Breast epithelium (tissue), 4 donors: ENCODE data around the gene IQGAP3. TPM values are rescaled to one million over a fixed set of nuclear protein-coding genes. Genes with fewer than 3 reads are reported as not detected.

Source experiments
- DNase-seq, 2 donors: peaks; one replicate each; pipeline ENCODE4 v3.0.0-alpha.2; 2019; ENCODE audit warnings: low spot score in 2 of 2
- H3K27ac ChIP-seq, 2 donors: fragments of 200-600 bp; sonication (generic) in 1 of 2; one replicate each; pipeline ENCODE4 v1.5.1; 2016 to 2019; ENCODE audit warnings: mild to moderate bottlenecking in 1 of 2
- H3K27me3 ChIP-seq, 2 donors: fragments of 200-600 bp; sonication (generic) in 1 of 2; one replicate each; pipeline versions ENCODE4 v1.5.1 to v1.6.0; 2017 to 2019; ENCODE audit warnings: control low read depth in 1 of 2, mild to moderate bottlenecking in 1 of 2
- H3K36me3 ChIP-seq: fragments of 200-600 bp; one replicate; pipeline ENCODE4 v1.5.1; 2019
- H3K4me1 ChIP-seq, 2 donors: fragments of 200-600 bp; sonication (generic); one replicate each; pipeline ENCODE4 v1.5.1; 2016 to 2019; ENCODE audit warnings: control low read depth in 1 of 2
- H3K4me3 ChIP-seq, 3 donors: fragments of 200-600 bp; sonication (generic); 1 replicate in 2 of 3; 2 replicates in 1 of 3; pipeline ENCODE4 v1.5.1; 2016 to 2019; ENCODE audit warnings: mild to moderate bottlenecking in 3 of 3, moderate library complexity in 2 of 3
- H3K9me3 ChIP-seq, 2 donors: fragments of 200-600 bp; sonication (generic) in 1 of 2; one replicate each; pipeline ENCODE4 v1.5.1; 2016 to 2019; ENCODE audit warnings: control low read depth in 1 of 2
- POLR2A ChIP-seq: fragments of 450-650 bp; IDR thresholded peaks from one replicate; pipeline ENCODE4 v1.6.1; 2016; ENCODE audit warnings: antibody characterized with exemption, mild to moderate bottlenecking, moderate library complexity
- POLR2AphosphoS5 ChIP-seq, 3 donors: sonication (generic); formaldehyde crosslinking; IDR thresholded peaks; one replicate each; pipeline ENCODE4 v1.6.1; 2017; ENCODE audit warnings: antibody characterized with exemption in 3 of 3
- intact Hi-C: fragments of 100-400 bp; cut with DNase I; formaldehyde crosslinking; loops from one replicate; pipeline ENCODE4 v1.15.1; 2023; ENCODE audit warnings: low total_unique reads
- total RNA-seq, 3 donors: library from RNA; depleted of rRNA; stranded (reverse); fragments of >200 nt; gene quantifications; one replicate each; pipeline ENCODE4 v1.1.0, GENCODE V29; 2016
- TF ChIP-seq, protein P1 (sequence below), 3 donors: fragments of 450-650 bp; IDR thresholded peaks; one replicate each; pipeline ENCODE4 v1.5.1; 2016 to 2017; ENCODE audit warnings: antibody characterized with exemption in 3 of 3, mild to moderate bottlenecking in 3 of 3, moderate library complexity in 3 of 3

Gene IQGAP3
- total RNA-seq, 3 donors from 2014 or later, result under 0.01 to 1.4 (median 0.15) TPM

DNA sequence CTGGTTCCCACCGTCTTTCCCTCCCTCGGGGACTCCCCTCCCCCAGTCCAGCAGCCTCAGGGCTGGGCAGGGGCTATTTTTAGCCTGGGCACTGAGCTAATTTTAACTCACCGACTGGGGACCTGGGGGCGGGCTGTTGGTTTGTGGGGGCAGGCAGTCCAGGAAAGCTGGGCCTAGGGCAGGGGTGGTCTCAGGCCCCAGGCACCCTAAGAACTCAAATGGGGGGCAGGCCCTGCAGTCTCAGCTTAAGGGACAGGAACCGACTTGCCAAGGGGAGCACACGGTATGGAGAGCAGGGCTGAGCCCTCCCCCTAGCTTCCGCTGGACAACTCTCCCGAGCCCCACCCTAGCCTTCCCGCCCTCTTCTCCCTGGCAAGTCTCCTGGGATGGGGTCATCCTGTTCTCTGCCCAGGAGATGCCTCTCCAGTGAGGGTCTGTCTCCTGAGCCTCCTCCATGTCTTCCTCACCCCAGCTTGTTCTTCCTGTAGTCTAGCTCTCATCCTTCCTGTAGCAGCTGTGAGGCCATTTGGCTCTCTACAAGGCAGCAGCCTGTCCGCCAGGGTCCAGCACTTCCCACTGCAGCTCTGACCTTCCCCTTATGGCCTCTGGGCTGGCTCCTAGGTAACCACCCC is 81.8 kb downstream of the IQGAP3 start:
- Histone ChIP-seq H3K4me1 (peaks cover 43 to 48% of the 10 kb centered on the region in 2 donors), H3K27me3 (no peaks in the 10 kb centered on the region), H3K27ac (peak overlapping the region; percentile 68 to 87), H3K4me3 (peak overlapping the region; percentile 1 to 52 (median 1)), H3K36me3 (no peaks in the 10 kb centered on the region), H3K9me3 (no peaks in the 10 kb centered on the region)
- intact Hi-C loops, result loop anchor here (10.0 kb wide), 1 partner anchor 174 kb away; no protein-coding TSS in a partner anchor
- DNase-seq, result no peak
- TF ChIP-seq, protein P1, sequence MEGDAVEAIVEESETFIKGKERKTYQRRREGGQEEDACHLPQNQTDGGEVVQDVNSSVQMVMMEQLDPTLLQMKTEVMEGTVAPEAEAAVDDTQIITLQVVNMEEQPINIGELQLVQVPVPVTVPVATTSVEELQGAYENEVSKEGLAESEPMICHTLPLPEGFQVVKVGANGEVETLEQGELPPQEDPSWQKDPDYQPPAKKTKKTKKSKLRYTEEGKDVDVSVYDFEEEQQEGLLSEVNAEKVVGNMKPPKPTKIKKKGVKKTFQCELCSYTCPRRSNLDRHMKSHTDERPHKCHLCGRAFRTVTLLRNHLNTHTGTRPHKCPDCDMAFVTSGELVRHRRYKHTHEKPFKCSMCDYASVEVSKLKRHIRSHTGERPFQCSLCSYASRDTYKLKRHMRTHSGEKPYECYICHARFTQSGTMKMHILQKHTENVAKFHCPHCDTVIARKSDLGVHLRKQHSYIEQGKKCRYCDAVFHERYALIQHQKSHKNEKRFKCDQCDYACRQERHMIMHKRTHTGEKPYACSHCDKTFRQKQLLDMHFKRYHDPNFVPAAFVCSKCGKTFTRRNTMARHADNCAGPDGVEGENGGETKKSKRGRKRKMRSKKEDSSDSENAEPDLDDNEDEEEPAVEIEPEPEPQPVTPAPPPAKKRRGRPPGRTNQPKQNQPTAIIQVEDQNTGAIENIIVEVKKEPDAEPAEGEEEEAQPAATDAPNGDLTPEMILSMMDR (IDR thresholded peaks at IDR 0.05), result peak in 1 of 3 donors; percentile 30
- TF ChIP-seq POLR2A (no peak), POLR2AphosphoS5 (IDR thresholded peaks at IDR 0.05) (no peak)

DNA sequence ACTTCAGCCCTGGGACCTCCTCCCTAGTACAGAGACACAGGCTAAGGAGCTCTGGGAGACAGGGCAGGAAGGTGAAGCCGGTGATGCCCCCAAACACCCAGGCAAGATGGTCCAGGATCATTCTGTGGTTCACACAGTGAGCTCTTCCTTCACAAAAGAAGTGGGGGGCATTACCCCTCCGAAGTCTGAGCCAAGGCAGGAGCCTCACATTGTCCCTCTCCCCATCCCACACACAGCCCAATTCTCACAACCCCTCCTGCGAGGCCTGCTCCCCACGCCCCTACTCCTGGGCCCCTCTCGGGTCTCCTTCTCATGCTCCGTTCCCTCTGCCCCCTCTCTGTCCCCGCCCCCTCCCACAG is 82.5 kb downstream of the IQGAP3 start:
- Histone ChIP-seq H3K36me3 (no peaks in the 10 kb centered on the region), H3K9me3 (no peaks in the 10 kb centered on the region), H3K4me3 (peak overlapping the region; percentile 1 to 52 (median 1)), H3K4me1 (peaks cover 43 to 51% of the 10 kb centered on the region in 2 donors), H3K27ac (peak overlapping the region; percentile 68 to 87), H3K27me3 (no peaks in the 10 kb centered on the region)
- TF ChIP-seq, protein P1 (IDR thresholded peaks at IDR 0.05), result no peak
- TF ChIP-seq POLR2AphosphoS5 (IDR thresholded peaks at IDR 0.05), result no peak
- no peak for DNase-seq
- intact Hi-C loops, result loop anchor here (10.0 kb wide), 1 partner anchor 175 kb away; no protein-coding TSS in a partner anchor

DNA sequence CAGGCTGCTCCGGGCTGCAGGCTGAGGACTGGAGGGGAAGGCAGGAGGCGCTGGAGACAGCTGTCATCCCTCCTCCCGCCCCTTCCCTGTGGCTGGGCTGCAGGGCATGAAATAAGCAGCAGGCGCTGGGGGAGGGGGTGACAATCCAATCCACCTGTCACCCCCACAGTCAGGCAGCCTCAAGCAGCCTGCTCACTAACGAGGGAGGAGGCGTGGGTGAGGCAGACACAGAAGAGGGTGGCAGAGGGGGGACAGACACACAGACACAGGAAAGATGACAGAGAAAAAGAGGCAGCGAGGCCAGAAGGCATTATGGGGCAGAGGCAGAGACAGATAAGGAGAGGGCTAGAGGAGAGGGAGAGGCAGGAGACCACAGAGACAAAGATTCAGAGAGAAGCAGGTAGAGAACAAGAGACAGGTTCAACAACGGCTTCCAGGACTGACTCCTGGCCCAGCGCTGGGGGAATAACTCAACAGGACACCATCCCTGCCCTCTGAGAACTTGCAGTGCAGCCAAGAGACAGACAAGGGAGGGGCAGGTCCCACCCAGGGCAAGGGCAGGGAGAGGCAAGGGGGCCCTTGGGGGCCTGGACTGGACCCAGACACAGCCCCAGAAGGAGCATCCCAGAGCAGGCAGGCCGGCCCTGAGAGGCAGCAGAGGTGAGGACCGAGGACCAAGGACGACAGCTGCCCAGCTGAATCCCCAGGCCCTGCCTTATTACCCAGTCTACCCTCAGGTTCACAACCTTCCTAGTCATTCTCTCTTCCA is 83.0 kb downstream of the IQGAP3 start:
- TF ChIP-seq, protein P1 (IDR thresholded peaks at IDR 0.05), result no peak
- TF ChIP-seq POLR2AphosphoS5 (IDR thresholded peaks at IDR 0.05) (no peak), POLR2A (no peak)
- Histone ChIP-seq H3K36me3 (no peaks in the 10 kb centered on the region), H3K4me1 (peaks cover 37 to 47% of the 10 kb centered on the region in 2 donors), H3K27me3 (no peaks in the 10 kb centered on the region), H3K27ac (peak overlapping the region; percentile 68 to 87), H3K4me3 (peak overlapping the region in 2 of 3 donors; percentile 1 to 52), H3K9me3 (no peaks in the 10 kb centered on the region)
- intact Hi-C loops, result no loop called here
- no peak for DNase-seq

DNA sequence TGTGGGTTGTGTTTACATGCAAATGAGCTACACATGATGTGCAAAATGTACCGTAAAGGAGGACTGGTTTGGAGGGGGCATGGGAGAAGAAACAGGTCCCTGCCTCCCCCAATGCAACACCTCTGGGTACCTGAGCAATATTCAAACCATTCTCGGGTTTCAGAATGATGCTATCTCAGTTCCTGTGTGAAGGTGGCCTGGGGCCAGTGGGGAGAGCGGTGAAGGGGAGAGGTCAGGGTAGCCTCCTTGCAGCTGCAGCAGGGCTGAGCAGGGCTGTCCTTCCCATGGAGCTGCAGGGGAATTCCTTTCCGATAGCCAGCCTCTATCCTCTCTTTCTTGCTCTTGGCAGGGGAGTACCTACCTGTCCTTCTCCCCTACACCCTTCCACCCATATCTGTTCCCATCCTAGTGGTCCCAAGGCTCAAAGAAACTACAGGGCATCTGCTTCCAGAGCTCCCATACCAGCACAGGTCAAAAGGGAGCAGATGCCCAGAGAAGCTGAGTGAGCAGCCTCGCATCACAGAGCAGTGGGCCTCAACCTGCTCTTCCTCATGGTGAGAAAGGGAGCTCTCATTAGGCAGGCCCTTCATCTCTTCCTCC is 83.7 kb downstream of the IQGAP3 start:
- intact Hi-C loops, result no loop called here
- Histone ChIP-seq H3K4me1 (peaks cover 30 to 40% of the 10 kb centered on the region in 2 donors), H3K27me3 (no peaks in the 10 kb centered on the region), H3K27ac (peak overlapping the region; percentile 37 to 87), H3K36me3 (no peaks in the 10 kb centered on the region), H3K9me3 (no peaks in the 10 kb centered on the region), H3K4me3 (peak overlapping the region in 1 of 3 donors; percentile 35)
- TF ChIP-seq, protein P1 (IDR thresholded peaks at IDR 0.05), result no peak
- TF ChIP-seq POLR2AphosphoS5 (IDR thresholded peaks at IDR 0.05) (no peak), POLR2A (no peak)
- DNase-seq, result no peak
